ENCODE results near the gene NME3. TPM values are rescaled to one million over a fixed set of nuclear protein-coding genes. Genes with fewer than 3 reads are reported as not detected.

NME3 gene
- total and polyA plus RNA-seq, 9 donors, result 68.6 to 129 (median 87.4) TPM; not detected in 1

DNA sequence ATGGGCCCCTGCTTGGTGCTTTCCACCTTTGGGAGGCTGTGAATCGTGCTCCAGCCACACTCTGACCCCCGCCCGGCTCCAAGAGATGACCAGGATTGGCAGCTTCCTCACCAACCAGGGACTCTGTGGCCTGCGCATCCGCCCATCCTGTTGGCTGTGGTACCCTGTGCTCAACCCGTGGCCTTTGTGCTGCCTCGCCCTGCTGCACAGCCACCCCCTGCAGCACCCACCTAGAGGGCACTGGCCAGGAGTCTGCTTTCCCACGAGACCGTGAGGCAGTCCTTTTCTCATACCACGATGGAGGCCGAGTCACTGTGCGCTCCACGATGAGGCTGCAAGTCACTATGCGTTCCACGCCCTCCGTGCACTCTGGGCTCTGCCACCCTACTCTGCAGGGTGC is 19.4 kb downstream of the NME3 start:
- intact Hi-C loops (cut with DNase I), result no loop called here
- no peak overlapping the region for H3K4me3 ChIP-seq
- no peak overlapping the region for H3K27ac ChIP-seq
- no peaks in the 10 kb centered on the region for H3K4me1 ChIP-seq (ENCODE audit: insufficient read depth)
- DNase-seq, result no peak
- no peaks in the 10 kb centered on the region for H3K27me3 ChIP-seq
- TF ChIP-seq EP300 (IDR thresholded peaks at IDR 0.05), result no peak
- WGBS, 3 donors, result 94 to 95% (median 95%) methylated on average over 16 of the region's 16 CpGs
- H3K9me3 ChIP-seq, result no peaks in the 10 kb centered on the region
- H3K36me3 ChIP-seq, result no peaks in the 10 kb centered on the region

DNA sequence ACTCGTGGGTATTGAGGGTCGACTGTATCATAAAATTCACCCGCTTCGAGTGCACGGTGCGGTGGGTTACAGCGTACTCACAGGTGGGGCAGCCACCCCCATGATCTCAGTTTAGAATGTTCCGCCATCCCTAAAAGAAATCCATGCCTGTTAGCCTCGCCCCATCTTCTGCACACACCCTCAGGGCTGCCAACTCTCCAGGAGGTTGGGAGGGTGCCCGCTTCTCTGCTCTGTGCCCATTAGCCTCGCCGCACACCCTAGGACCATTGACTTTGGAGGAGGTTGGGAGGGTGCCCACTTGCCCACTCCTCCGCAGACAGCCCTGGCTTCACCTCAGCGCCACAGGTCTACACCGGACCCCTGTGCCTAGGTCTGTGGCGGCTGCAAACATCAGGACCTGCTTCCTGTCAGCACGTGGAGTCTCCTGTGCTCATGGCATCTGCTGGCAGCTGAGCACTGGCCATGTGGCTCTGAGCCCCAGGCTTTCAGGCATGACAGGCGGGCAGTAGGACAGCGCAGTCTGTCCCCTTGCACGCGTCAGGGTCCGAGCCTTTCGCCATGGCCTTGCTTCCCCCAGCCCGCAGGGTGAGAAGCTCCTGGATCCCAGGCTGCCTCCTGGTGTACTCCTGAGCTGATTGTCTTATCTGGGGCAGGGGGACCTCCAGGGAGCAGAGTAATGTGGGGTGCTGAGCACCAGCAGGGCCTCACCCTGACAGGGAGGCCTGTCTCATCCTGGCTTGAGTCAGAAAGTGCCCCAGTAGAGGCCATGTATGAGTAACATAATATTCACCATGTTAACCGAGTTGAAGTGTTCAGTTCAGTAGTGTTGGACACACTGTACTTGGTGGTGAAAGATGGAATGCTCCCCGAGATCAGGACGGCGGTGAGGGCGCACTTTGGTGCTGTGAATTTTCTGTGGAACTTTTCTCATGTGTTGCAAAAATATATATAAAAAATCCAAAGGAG is 21.9 kb downstream of the NME3 start:
- H3K27me3 ChIP-seq, result no peaks in the 10 kb centered on the region
- intact Hi-C loops (cut with DNase I), result no loop called here
- no peaks in the 10 kb centered on the region for H3K4me1 ChIP-seq (ENCODE audit: insufficient read depth)
- 94 to 95% (median 95%) methylated on average over 29 of the region's 29 CpGs for WGBS, 3 donors
- TF ChIP-seq CTCF (IDR thresholded peaks at IDR 0.05) (no peak), EP300 (IDR thresholded peaks at IDR 0.05) (no peak), POLR2A (IDR thresholded peaks at IDR 0.05) (no peak)
- H3K36me3 ChIP-seq, result no peaks in the 10 kb centered on the region
- no peak for DNase-seq
- H3K27ac ChIP-seq, result no peak overlapping the region
- H3K4me3 ChIP-seq, result no peak overlapping the region
- no peaks in the 10 kb centered on the region for H3K9me3 ChIP-seq

- WGBS, 3 donors, result 79 to 87% (median 83%) methylated on average over 10 to 11 of the region's 11 CpGs
- no peaks in the 10 kb centered on the region for H3K4me1 ChIP-seq (ENCODE audit: insufficient read depth)
- H3K27me3 ChIP-seq, result no peaks in the 10 kb centered on the region
These were observed 23.4 kb downstream of the NME3 start for GRCh38 chr16:1747934-1748333.

DNA sequence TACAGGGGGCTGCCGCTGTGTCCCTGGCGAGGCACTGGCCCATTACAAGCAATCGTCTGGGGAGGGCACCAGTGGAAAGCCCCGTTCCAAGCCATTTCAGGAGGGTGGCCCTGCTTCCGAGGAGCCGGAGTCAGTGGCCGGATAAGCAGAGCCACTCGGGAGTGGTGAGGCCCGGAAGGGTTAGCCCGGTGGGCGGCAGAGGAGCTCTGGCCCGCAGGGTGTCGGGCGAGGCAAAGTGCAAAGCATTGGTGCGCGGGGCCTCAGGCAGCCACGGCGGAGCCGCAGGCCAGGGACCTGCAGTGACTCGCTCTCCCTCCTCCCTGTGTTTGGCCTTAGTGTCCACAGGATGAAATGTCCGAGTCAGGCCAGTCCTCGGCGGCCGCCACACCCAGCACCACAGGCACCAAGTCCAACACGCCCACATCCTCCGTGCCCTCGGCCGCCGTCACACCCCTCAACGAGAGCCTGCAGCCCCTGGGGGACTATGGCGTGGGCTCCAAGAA is 24.6 kb downstream of the NME3 start:
- H3K27ac ChIP-seq, result no peak overlapping the region
- H3K4me1 ChIP-seq (ENCODE audit: insufficient read depth), result no peaks in the 10 kb centered on the region
- DNase-seq, result no peak
- no peak overlapping the region for H3K4me3 ChIP-seq
- no peak for TF ChIP-seq EP300 (IDR thresholded peaks at IDR 0.05)
- TF ChIP-seq POLR2A (IDR thresholded peaks at IDR 0.05), result no peak
- no peak for TF ChIP-seq CTCF (IDR thresholded peaks at IDR 0.05)
- intact Hi-C loops (cut with DNase I), result no loop called here
- no peaks in the 10 kb centered on the region for H3K36me3 ChIP-seq
- WGBS, 3 donors, result 91 to 94% (median 93%) methylated on average over 27 to 31 of the region's 31 CpGs
- no peaks in the 10 kb centered on the region for H3K9me3 ChIP-seq
- H3K27me3 ChIP-seq, result no peaks in the 10 kb centered on the region

More at GRCh38 chr16:1747934-1748333, 23.4 kb downstream of the NME3 start:
- Histone ChIP-seq H3K9me3 (no peaks in the 10 kb centered on the region), H3K36me3 (no peaks in the 10 kb centered on the region), H3K27ac (no peak overlapping the region), H3K4me3 (no peak overlapping the region)
- intact Hi-C loops (cut with DNase I), result no loop called here
- no peak for TF ChIP-seq CTCF (IDR thresholded peaks at IDR 0.05)
- no peak for TF ChIP-seq EP300 (IDR thresholded peaks at IDR 0.05)
- DNase-seq, result no peak

All from ovary (tissue), 9 donors.